Smooth muscle cell of bladder (primary cell): Measurements from ENCODE around the gene TIGD6. TPM values are rescaled to one million over a fixed set of nuclear protein-coding genes. Genes with fewer than 3 reads are reported as not detected.

ENCODE experiments used
- total RNA-seq: library from RNA; depleted of rRNA; stranded (reverse); fragments of >200 nt; gene quantifications from 2 replicates; pipeline ENCODE4 v1.2.3, GENCODE V29; 2014

Gene TIGD6
- total RNA-seq = 7.4 and 10.3 TPM in 2 replicates

GRCh38 chr5:150000256-150000989 is at the start of gene TIGD6, which contains the start of gene HMGXB3:
TIGD6 (minus strand) TSS chr5:150000654; CDS start chr5:149996348, 4,306 bp downstream.
HMGXB3 (plus strand) TSS chr5:150000739; CDS start chr5:150004853, 4,114 bp downstream.

GRCh38 chr5:149960272-149961185 is 39.9 kb downstream of the TIGD6 start, which contains the start of gene SLC26A2:
SLC26A2 (plus strand) TSS chr5:149960758; CDS start chr5:149977653, 16,895 bp downstream.

GRCh38 chr5:149944666-149945065 is 55.8 kb downstream of the TIGD6 start, which contains the start of gene PDE6A:
PDE6A (minus strand) TSS chr5:149944793; CDS start chr5:149944673, 120 bp downstream.

Other genes starting within 250 kb of the TIGD6 start
- gene PDE6A, start 55.9 kb downstream of the TIGD6 start, total RNA-seq = under 0.01 TPM in 1 of 2 replicates, not detected in the other
- gene SLC26A2, start 39.9 kb downstream of the TIGD6 start, total RNA-seq = 12.8 and 16.2 TPM in 2 replicates
- gene HMGXB3, start 85 bp upstream of the TIGD6 start, total RNA-seq = 23.5 and 37.7 TPM in 2 replicates
- 0.14 and 0.46 TPM in 2 replicates for gene CSF1R, start 85.9 kb upstream of the TIGD6 start, total RNA-seq
- gene PDGFRB, start 155.2 kb upstream of the TIGD6 start, total RNA-seq = 97.1 and 121 TPM in 2 replicates
- gene CDX1, start 166.1 kb upstream of the TIGD6 start, total RNA-seq = under 0.01 and 0.09 TPM in 2 replicates
- gene SLC6A7, start 189.4 kb upstream of the TIGD6 start, total RNA-seq = not detected in 2 replicates